HPDE6-E6E7 (cell line): ENCODE data around the gene TMEM132A.

Experiments
- DNase-seq: peaks from one replicate; pipeline ENCODE4 v3.0.0; 2011; ENCODE audit warnings: missing footprints; ENCODE audit errors: extremely low spot score

TMEM132A gene

GRCh38 chr11:60921777-60922335, 2.4 kb upstream of the TMEM132A start:
- DNase-seq, result no peak

GRCh38 chr11:60922906-60923305, 1.4 kb upstream of the TMEM132A start:
- DNase-seq, result no peak

DNA sequence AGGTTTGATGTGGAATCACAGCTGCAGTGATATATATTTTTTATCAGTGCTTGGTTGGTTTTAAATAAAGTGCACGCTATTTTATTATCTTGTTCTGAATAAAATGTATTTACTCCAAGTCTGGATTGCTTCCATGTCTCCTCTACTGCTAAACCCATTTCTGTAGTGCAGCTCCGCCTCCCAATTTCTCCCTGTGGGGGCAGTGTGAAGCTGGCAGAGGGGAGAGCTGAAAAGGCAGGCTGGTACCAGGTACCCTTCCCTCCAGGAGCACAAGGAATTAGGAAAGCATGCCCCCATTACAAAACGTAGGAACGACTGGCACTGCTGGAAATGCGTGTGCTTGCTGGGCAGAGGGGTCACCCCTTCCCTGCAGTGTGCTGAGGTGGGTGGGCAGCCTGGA, 934 bp upstream of the TMEM132A start:
- DNase-seq, result no peak

GRCh38 chr11:60923800-60924109, 505 bp upstream of the TMEM132A start:
- DNase-seq, result no peak

GRCh38 chr11:60924906-60925853, 920 bp downstream of the TMEM132A start:
- DNase-seq, result no peak

DNA sequence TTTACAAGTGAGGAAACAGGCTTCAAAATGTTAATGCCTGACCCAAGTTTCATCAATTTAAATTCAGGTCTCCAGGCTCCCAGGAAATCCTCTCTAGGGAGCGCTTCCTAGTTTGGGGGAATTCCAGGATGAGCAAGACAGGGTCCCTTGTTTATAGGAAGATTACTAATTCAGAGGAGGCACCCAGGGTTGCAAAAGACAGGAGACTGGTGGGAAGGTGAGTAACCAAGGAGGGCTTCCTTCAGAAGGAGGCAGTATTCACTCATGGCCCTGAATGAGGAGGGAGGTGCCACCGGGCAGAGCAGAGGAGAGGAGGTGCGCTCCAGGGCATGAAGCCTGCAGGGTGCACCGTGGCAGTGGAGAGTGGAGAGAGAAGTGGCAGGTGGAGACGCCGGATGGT, 1.6 kb downstream of the TMEM132A start:
- no peak for DNase-seq

- DNase-seq, result no peak
Observed at GRCh38 chr11:60926500-60926899, 2.2 kb downstream of the TMEM132A start.

DNA sequence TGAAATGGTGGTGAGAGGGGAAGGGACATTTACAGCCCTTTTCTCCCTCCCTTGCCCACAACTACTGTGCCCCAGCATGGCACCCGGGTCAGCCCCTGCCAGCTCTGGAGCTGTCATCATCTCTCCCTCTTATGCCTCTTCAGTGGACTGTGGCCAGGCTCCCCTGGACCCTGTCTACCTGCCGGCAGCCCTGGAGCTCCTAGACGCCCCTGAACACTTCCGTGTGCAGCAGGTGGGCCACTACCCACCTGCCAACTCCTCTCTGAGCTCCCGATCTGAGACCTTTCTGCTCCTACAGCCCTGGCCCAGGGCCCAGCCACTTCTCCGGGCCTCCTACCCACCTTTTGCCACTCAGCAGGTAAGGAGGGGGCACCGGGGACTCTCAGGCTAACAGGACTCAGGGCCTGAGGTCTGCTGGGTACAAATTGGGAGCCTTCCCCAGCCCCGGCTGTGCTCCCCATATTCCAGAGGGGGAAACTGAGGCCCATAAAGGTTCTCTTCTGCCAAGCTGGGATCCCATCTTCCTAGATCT, 2.9 kb downstream of the TMEM132A start:
- no peak for DNase-seq

GRCh38 chr11:60927600-60927999, 3.3 kb downstream of the TMEM132A start:
- DNase-seq, result no peak

GRCh38 chr11:60928563-60929001, 4.3 kb downstream of the TMEM132A start:
- no peak for DNase-seq

DNA sequence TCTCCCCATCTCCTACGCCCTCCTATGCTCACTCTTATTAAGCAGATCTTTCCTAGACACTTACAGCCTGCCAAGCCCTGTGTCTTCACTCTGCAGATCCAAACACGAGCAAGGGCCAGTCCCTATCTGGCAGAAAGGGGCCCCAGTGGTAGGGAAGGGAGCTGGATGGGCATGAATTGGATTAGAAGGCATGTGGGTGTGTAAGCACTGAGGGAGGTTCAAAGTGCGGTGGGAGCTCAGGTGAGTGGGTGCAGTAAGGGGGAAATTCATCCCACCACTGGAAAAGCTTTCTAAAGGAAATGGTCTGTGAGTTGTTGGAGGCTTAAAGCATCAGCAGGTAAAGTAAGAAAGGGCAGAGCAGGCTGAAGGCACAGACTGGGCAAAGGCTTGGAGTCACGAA, 5.5 kb downstream of the TMEM132A start:
- DNase-seq, result no peak

DNA sequence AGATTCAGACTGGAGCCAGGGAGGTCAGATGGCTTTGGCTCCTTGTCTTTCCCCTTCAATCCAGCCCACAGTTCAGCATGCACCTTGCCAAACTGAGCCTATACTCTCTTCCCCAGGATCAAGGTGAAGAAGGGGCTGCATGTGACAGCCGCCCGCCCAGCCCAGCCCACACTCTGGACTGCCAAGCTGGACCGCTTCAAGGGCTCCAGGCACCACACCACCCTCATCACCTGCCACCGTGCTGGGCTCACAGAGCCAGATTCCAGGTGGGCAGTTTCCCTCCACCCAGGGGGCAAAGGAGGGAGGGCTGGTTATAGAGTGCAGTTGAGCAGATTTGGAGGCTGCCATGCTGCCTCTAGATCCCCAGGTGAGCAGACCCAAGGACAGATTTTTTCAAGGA, 6.1 kb downstream of the TMEM132A start:
- DNase-seq, result no peak

DNA sequence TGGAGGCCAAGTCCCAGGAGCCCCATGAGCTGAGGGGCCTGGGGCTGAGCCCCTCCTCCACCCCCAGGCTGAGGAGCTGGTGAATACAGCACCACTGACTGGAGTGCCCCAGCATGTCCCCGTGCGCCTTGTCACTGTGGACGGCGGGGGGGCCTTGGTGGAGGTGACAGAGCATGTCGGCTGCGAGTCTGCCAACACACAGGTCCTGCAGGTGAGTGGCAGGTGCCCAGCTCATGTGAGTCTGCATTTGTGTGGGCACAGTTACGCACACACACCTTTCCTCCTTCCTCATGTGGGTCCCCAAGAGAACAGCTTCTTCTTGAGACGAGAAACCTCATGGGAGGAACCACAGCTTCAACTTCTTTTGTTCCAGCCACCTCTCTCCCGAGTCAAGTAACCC, 7.7 kb downstream of the TMEM132A start:
- DNase-seq, result no peak

DNA sequence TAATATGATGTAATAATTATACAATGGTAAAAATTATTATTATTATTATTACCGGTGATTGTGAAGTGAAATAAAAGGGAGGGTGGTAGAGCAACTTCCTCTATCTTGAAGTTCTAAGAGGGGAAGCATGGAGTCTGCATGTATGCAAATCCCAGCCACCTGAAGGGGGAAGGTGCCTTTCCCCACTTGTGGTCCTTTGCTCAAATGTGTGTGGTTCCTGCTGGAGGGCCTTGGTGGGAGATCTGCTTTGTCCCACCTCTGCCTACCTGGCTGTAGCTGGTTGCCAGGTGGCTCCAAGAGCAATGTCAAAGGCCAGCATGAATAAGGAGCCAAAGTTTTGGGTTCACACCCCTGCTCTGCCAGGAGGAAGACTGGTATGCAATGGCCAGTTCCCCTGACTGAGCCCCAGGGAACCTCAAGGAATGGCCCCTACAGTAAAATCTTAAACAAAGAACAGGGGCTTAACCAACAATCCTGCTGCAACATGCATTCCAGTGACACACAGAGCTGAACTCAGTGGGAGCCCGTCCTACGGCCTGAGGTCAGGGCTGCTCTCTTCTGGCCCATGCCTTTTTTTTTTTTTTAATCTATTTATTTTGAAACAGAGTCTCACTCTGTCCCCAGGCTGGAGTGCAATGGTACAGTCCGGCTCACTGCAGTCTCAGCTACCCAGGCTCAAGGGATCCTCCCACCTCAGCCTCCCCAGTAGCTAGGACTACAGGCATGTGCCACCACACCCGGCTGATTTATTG, 8.5 kb downstream of the TMEM132A start:
- DNase-seq, result no peak

GRCh38 chr11:60933416-60934123, 9.3 kb downstream of the TMEM132A start:
- DNase-seq, result no peak

GRCh38 chr11:60934124-60934789, 10.0 kb downstream of the TMEM132A start:
- DNase-seq, result no peak

DNA sequence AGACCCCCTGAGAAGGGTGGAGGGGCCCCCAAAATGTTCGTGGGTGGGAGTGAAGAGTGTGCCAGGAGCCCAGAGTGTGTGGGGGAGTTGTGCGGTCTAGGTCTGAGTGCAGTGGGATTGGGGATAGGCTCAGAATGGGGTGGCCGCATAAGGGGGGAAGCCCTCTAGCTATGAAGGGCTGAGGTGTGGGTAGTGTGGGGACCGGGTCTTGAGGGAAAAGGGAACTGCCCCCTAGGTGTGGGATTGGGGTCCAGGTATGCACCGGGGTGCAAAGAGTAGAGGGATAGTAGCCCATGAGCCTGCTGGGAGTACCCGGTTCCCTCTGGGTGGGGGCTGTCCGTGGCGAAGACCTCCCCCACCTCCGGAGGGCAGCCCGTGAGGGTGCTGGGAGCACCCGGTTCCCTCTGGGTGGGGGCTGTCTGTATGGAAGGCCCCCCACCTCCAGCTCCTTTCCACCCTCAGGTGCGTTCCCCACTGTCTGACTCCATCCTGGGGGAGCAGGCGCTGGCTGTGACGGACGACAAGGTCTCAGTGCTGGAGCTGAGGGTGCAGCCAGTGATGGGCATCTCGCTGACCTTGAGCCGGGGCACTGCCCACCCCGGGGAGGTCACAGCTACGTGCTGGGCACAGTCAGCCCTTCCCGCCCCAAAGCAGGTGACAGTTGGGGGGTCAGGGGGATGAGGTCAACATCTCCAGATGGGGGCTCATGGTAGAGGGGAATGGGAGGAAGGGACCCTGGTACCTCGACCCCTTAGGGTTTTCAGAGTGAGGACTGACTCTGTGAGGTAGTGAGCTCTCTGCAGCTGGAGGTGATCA, 10.7 kb downstream of the TMEM132A start:
- DNase-seq, result no peak

- no peak for DNase-seq
Observed at GRCh38 chr11:60935676-60936442, 11.6 kb downstream of the TMEM132A start.

DNA sequence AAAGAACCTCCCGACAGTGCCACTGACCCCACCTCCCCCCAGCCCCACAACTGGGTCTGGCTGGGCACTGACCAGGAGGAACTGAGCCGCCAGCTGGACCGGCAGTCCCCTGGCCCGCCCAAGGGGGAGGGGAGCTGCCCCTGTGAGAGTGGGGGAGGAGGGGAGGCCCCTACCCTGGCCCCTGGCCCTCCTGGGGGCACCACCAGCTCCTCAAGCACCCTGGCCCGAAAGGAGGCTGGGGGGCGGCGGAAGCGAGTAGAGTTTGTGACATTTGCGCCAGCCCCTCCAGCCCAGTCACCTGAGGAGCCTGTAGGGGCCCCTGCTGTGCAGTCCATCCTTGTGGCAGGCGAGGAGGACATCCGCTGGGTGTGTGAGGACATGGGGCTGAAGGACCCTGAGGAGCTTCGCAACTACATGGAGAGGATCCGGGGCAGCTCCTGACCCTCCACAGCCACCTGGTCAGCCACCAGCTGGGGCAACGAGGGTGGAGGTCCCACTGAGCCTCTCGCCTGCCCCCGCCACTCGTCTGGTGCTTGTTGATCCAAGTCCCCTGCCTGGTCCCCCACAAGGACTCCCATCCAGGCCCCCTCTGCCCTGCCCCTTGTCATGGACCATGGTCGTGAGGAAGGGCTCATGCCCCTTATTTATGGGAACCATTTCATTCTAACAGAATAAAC, 12.3 kb downstream of the TMEM132A start:
- no peak for DNase-seq
